Activated CD4-positive, CD25-positive, alpha-beta regulatory T cell treated with anti-CD3 and anti-CD28 coated beads, Interleukin-2, amount 50 U/mL, for 24 hours (primary cell): ENCODE data around the gene FKBP1B.
"Not testable (repeated sequence)": the region's sequence is repeated elsewhere in the genome, so short reads cannot be mapped to it uniquely, and the experiment has no call there.

Experiments used
- ATAC-seq, 2 donors: fragments of 150-1000 bp; cut with Tn5 transposase; one replicate each; pipeline ENCODE4 v1.10.0; 2021; ENCODE audit warnings: mild to moderate bottlenecking in 1 of 2, moderate library complexity in 1 of 2

Gene FKBP1B

DNA sequence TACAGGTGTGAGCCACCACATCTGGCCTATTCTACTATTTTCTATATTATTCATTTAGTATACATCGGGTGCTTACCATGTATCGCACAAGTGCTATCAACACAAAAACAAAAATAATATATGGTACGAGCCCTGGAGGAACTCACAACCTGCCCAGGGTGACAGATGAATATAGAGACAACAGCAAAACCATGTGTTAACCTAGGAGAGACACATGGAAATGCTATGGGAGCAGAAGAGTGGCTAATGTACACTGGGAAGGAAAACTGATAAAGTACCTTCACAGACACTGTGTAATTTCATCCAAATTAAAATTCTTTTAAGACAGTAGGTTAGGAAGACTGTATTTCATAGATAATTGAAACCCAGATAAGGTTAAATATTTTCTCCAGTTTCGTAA is 22.7 kb downstream of the FKBP1B start:
- no peak for ATAC-seq

DNA sequence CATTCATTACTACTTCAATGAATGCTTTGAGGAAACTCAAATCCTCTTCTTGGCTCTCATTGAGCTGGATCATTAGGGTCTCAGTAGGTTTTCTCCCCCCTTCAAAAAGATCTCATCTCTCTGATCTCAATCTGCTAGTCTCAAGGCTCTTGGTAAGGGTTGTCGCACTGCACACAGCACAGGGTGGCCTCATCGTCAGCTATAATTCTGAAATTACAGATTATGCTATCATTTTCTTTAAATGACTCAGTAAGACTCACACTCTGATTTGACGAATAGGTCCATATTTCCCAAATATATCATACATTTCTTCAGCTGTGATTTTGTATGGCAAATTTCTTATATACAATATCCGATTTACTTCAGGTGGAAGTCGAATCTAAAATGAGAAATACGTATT is 24.3 kb downstream of the FKBP1B start:
- ATAC-seq, result no peak

DNA sequence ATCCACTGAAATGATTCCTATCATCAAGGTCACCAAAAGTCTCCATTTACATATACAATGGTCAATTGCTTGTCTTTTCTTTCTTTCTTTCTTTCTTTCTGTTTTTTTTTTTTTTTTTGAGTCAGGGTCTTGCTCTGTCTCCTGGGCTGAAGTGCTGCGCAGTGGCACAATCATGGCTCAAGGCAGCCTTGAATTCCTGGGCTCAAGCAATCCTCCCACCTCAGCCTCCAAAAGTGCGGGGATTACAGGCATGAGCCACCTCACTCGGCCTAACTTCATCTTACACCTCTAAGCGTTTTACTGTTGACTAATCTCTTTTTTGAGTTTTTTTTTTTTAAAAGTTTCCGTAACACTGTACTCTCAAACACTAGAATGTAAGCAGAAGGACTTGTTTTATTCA is 25.7 kb downstream of the FKBP1B start:
- ATAC-seq, result no peak

DNA sequence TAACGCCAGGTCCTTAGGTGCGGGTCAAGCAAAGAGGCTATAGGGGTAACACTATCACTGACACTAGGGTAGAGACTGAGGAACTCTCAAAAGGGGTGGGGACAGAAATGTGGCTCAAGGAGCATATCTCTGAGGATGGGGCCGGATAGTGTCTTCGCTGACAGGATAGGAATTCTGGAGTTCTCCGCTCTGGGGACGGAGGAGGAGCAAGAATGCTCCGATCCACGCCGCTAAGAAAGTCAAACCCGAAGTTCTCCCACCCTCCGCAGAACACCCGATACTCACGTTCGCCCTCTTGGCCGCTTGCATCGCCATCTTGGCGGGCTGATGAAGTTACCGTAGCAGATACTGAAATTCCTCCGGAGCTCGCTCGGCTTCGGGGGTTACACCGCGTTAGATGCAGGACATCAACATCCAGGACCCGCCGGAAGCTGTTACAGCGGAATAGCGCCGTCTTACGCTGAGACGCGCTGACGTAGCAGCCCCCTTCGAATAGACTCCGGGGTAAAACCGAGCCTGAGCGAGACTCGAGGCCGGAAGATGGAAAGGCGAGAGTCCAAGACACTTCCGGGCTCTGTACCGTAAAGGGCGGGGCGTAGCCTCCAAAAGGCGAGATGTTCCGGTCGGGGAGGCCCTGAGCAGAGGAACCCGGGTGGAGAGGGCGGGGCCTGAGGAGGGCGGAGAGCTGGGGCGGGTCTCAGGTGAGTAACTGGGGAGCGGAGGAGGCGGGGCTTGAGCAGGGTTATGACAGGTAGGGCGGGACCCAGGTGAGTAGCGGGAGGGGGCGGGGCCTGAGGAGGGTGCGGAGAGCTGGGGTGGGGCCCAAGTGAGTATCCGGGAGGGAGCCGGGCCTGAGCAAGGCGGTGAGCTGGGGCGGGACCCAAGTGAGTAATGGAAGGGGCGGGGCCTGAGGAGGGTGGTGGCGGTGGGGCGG is 26.6 kb downstream of the FKBP1B start, which contains the start of gene SF3B6:
SF3B6 (minus strand) TSS at position 412 of the 934 bp plus-strand sequence; CDS start at position 315, 97 bp downstream.
- peak; percentile 93 to 95 for ATAC-seq

DNA sequence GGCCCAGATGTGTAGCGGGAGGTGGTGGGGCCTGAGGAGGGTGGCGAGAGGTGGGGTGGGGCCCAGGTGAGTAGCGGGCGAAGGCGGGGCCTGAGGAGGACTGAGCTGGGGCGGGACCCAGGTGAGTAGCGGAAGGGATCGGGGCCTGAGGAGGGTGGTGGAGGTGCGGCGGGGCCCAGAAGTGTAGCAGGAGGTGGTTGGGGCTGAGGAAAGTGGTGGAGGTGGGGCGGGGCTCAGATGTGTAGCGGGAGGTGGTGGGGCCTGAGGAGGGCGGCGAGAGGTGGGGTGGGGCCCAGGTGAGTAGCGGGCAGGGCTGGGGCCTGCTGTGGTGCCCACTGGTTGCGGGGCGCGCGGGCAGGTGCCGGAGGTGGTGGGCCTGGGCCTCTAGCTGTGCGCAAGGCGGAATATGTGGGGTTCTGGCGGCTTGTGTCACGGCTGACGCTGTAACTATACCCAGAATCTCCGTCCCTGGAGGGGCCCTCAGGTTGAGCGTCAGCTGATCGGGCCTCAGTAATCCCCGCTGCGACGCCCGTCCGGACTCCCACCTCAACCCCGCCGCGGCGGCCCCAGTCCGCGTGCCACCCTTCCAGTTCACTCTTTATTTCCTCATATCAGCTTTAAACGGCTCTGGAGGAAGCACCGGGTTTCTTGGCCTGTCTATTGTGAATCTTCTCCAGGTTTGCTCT is 27.5 kb downstream of the FKBP1B start:
- no peak for ATAC-seq

DNA sequence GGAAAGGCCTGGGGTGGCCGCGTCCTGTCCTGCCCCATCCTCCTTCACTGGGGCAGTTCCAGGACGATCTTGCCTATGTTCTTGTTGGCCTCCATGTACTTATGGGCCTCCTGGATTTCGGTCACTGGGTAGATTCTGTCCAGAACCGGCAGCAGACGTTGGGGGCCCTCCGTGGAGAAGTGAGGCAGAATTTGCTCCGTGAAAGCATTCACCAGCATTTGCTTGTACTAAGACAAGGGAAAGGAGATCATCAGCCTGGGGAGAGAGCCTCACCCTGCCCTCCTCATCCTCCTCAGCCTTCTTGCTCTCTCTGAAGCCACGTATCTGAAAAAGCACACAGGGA is 28.0 kb downstream of the FKBP1B start:
- ATAC-seq, result no peak

DNA sequence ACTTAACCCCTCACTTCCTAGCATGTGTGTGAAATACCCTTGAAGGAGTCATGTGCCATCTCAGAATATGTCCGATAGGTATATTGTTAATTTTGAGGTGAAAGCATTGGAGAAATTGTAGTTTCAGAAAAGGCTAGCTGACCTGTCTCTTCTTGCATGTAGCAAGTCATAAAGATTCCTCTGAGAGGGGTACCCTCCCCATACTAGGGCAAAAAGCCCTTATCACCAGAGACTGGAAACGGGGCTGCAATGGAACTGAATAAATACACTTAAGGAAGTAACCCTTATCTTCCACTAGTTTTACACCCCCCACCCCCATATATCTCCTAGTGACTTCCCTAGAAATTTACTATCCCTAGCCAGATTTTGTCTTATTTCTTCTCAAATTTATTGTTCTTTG is 28.3 kb downstream of the FKBP1B start:
- ATAC-seq, result no peak

DNA sequence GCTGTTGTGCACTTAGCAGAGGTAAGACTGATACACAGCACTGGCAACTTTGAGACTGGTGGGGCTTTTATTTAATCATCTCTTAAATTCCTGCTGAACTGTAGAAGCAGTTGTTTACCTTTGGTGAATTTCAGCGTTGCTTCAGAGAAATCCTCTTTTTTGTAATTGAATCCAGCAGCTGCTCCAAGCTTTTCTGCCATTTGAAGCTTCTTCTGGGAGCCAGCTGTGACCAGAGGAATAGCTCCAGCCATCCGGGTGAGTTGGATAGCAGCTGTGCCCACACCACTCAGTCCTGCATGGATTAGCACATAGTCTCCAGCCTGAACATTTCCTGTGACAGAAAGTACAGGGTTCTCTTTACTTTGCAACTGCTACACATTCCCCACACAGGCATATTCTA is 31.2 kb downstream of the FKBP1B start:
- ATAC-seq, result no peak

DNA sequence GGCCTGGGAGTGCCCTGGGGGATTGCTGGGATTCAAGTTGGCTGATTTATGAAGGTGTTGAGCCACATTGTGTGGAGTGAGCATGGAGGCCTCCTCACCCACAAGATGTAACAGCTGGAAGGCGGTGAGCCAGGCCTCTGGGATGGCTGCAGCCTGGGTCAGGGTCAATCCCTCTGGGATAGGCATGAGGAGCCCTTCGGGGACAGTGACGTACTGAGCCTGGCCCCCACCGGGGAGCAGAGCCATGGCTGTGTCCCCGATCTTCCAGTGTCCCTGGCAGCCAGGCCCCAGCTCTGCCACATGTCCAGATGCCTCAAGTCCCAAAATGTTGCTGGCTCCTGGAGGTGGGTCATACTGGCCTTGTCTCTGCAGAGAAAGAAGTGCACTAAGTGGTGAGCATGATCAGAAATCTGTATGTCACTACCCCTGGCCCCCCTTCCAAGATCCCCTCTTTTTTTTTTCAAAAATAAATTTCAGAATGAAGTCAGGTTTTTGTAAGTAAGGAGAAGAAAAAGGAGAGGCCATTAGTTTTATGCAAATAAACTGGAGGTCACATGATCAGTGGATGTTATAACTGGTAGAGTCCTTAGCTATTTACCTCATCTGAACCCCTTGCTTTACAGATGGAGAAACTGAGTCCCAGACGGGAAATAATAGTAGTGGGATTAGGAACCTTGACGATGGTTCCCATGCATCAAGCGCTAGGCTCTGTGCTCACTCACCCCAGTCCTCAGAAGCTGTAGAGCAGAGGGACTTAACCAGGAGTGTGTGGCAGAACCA is 33.4 kb downstream of the FKBP1B start:
- ATAC-seq, result no peak

DNA sequence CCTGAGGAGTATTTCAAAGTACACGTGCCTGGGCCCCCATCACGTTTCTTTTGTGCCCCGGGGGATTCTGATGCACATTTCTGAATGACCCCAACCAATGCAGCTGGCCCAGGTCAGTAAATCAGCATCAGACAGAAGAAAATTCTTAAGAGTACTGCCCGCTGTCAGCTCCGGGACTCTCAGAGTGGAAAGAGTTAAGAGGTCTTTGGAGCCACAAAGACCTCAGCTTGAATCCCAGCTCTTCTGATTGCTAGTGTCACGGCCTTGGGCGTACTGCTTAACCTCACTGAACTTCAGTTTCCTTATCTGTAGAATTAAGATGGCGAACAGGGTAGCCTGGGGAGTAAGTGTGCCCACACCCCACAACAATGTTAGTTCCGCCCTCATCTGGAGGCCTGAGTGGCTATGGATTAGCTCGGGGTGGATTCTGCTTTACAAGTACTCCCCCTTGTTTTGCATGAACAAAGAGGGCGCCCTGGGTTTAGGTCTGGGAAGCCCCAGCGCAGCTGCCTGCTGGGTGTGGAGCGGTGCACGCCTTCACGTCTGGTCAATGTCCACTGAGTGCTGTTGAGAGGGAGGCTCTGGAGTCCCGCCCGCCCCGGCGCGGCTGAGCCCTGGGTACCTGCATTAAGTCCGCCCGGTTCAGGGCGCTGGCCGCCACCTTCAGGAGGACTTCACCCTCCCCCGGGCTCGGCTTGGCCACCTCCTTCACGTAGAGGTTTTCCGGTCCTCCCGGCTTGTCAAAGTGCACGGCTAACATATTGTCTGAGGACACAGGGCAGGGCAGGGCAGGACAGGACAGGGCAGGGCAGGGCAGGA is 34.2 kb downstream of the FKBP1B start:
- ATAC-seq, result peak; percentile 47 to 52

DNA sequence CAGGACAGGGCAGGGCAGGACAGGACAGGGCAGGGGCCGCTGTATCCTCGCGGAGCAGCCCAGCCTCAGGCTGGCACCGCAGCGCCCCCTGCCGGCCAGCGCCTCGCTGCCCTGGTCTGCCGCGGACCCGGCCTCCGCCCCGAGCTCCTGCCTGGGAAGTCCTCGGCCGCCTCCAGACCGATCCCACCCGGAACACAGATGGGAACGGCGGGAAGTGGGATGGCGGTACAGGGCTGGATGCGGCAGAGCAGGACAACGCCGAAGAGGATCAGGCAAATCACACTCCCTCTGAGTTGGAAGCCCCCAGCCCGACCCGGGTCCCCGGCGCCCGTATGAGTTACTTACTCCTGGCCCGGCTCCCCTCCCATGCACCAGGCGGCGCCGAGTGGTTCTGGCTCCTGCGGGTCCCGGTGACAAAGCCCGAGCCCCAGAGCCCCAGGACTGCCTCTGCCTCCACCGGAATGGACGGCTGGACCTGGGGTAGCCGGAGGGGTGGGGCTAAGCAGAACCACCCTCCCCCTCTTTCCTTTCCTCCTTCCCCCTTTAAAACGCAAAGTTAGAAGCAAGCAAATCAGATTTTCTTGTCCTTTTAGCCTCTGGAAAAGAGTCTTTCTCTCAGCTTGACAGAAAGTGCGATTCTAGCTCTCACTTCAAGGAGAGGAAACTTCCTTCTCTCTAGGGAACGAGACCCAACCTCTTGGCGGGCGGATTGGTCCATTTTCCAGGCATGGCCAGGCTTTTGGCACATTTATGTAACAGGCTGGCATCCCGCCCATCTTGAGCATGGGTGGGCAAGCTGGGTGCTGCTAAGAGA is 35.1 kb downstream of the FKBP1B start, which contains the start of gene TP53I3:
TP53I3 (minus strand) TSS at position 449 of the 814 bp plus-strand sequence. CDS start 508 bp downstream, outside the sequence.
- peak; percentile 96 for ATAC-seq

DNA sequence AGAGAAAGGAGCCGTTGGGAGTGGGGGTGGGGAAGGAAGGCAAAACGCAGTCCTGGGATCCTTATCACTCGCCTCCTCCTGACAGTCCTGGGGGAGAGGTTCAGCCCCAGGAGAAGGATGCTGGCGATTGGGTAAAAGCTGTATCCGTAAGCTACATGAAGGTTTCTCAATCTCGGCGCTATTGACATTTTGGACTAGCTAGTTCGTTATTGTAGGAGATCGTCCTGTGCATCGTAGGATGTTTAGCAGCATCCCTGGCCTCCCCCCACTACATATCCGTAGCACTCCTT is 35.6 kb downstream of the FKBP1B start:
- ATAC-seq, result no peak

DNA sequence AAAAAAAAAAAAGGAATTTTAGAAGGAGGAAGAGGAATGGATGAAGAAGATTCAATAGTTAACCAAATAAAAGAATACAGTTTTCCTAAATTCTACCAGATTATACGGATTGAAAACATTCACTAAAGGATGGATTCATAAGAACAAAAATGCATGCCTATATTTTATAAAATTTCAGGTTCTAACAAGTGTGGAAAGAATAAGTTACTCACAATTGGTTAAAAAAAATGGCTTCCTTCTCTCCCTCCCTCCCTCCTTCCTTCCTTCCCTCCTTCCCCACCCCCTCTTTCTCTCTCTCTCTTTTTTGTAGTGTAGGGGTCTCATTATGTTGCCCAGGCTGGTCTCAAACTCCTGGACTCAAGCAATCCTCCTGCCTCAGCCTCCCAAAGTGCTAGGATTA is 36.7 kb downstream of the FKBP1B start:
- no peak for ATAC-seq

DNA sequence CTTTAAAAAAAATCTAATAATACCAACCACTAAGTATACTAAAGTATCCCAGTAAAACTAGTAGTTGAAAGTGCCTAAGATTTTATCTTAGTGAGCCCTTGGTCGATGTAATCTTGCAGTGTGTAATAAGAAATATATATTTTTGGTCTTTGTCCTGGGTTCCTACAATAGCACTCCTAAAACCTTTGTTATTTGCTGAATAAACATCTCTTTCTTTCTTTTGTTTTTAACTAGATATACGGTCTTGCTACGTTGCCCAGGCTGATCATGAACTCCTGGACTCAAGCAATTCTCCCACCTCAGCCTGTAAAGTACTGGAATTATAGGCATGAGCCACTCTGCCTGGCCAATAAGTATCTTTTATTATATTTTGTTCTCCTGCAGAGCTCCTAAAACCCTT is 37.5 kb downstream of the FKBP1B start:
- no peak for ATAC-seq

DNA sequence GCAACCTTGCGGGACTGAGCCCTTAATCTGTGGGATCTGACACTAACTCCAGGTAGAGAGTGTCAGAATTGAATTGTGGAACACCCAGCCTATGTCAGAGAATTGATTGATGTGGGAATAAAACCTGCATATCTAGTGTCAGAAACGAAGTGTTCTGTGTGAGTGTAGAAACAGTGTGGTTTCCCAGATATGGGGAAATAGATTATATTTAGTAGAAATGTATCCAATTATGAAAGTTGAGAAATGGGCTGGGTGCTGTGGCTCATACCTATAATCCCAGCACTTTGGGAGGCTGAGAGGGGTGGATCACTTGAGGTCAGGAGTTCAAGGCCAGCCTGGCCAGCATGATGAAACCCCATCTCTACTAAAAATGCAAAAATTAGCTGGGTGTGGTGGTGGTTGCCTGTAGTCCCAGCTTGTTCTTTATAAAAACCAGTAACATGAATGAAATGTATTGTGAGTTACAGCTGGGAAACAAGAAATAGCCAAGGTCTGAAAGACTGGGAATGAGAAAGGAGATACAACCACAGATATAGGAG is 39.3 kb downstream of the FKBP1B start:
- ATAC-seq, result no peak

DNA sequence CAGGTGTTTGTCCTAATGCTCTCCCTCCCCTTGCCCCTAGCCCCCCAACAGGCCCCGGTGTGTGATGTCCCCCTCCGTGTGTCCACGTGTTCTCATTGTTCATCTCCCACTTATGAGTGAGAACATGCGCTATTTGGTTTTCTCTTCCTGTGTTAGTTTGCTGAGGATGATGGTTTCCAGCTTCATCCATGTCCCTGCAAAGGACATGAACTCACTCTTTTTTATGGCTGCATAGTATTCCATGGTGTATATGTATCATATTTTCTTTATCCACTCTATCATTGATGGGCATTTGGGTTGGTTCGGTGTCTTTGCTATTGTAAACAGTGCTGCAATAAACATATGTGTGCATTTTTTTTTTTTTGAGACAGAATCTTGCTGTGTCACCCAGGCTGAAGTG is 43.7 kb downstream of the FKBP1B start:
- not testable (repeated sequence) for ATAC-seq

DNA sequence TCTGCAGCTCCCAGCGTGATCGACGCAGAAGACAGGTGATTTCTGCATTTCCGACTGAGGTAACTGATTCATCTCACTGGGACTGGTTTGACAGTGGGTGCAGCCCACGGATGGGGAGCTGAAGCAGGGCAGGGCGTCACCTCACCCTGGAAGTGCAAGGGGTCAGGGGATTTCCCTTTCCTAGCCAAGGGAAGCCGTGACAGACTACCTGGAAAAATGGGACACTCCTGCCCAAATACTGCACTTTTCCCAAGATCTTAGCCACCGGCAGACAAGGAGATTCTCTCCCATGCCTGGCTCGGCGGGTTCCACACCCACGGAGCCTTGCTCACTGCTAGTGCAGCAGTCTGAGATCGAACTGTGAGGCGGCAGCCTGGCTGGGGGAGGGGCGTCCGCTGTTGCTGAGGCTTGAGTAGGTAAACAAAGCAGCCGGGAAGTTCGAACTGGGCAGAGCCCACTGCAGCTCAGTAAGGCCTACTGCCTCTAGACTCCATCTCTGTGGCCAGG is 45.7 kb downstream of the FKBP1B start:
- ATAC-seq, result not testable (repeated sequence)

DNA sequence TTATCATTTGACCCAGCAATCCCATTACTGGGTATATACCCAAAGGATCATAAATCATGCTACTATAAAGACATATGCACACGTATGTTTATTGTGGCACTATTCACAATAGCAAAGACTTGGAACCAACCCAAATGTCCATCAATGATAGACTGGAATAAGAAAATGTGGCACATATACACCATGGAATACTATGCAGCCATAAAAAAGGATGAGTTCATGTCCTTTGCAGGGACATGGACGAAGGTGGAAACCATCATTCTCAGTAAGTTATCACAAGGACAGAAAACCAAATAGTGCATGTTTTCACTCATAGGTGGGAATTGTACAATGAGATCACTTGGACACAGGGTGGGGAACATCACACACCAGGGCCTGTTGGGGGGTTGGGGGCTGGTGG is 51.2 kb downstream of the FKBP1B start:
- ATAC-seq, result not testable (repeated sequence)

DNA sequence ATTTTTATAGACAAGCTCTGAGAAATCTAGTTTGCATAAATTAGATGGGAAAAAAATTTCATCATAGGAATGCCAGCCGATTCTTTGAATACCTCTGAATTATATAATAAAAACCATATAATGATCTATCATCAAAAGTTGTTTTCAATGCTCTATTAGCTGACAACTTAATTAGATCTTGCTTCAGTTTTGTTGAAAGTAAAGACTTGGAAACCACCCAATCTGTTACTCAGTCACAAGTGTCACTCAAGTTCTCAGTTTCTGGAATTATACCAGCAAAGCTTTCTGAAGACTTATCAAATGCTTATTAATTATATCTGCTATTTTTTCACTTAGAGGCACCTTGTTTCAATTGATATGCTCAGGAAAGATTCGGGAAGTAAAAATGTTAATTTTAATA is 52.5 kb downstream of the FKBP1B start:
- ATAC-seq, result no peak

DNA sequence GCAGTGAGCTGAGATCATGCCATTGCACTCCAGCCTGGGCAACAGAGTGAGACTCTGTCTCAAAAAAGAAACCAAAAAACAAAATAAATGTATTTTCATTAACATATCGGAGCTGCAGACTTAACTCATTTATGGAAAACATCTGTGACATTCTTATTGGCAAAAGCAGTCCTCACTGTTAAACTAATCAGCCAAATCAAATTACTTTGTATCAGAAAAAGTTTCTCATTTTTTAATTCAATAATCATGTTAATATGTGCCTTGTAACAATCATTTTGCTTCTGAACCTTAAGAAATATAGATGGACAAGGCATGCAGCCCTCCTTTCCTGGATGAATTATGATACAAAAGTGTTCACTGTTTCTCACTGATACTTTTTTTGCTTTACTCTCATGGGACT is 53.1 kb downstream of the FKBP1B start:
- ATAC-seq, result no peak

DNA sequence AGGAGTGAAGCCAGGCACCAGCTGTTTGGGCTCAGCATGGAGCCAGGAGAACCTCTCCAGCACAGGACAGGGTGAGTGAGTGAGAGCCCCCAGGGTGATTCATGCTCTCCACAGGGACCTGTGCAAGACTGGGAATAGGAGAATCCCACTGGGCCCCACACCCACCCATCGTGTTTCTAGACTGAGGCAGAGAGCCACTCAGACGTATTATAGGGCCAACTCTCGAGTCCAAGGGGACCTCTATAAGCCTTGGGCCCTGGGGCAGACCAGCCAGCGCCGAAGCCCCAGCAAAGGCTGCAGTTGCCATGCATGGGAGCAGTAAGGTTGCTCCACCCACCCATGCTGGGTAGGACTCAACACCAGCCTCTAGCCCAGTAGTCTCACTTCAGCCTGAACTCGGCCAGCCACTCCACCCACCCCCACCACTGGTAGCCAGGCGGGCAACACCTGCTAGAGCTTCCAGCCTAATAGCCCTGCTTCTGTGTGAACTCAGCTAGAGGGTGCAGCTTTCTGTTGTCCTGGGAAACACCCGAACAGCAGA is 54.6 kb downstream of the FKBP1B start:
- ATAC-seq, result no peak
